IMR-90 (cell line): ENCODE measurements around the gene CNNM2. TPM values are rescaled to one million over a fixed set of nuclear protein-coding genes. Genes with fewer than 3 reads are reported as not detected.

Source experiments
- ATAC-seq: fragments of 200-7000 bp; cut with Tn5 transposase; 2 replicates; pipeline ENCODE4 v1.9.1; 2020; ENCODE audit warnings: low read depth, mild to moderate bottlenecking, moderate library complexity
- BruUV-seq: library from RNA; stranded (reverse); fragments of 400-500 nt; replicated peaks from 2 replicates; lab custom pipeline; 2021; lab: Mats Ljungman, UMichigan
- CTCF ChIA-PET: fragments of 300-600 bp; formaldehyde crosslinking; extraction: SDS; loops from one replicate; lab custom pipeline; 2021; ENCODE audit warnings: antibody characterized with exemption; lab: Yijun Ruan, JAX
- POLR2A ChIA-PET: fragments of 300-600 bp; sonication (Branson Sonifier 250); formaldehyde crosslinking; loops from one replicate; lab custom pipeline; 2022; ENCODE audit warnings: antibody characterized with exemption; ENCODE audit not compliant: unreplicated experiment; lab: Charles Lee
- DNase-seq: peaks from one replicate; pipeline ENCODE4 v3.0.0; 2013
- H2AFZ ChIP-seq: replicated peaks from 2 replicates; pipeline ENCODE3; 2013; ENCODE audit warnings: low read length, mild to moderate bottlenecking; ENCODE audit not compliant: poor library complexity
- H2AK5ac ChIP-seq: 2 replicates; pipeline ENCODE4 v1.6.1; 2013; ENCODE audit warnings: low read depth, low read length, inconsistent platforms
- H2AK9ac ChIP-seq: replicated peaks from 2 replicates; pipeline ENCODE3; 2013; ENCODE audit warnings: mild to moderate bottlenecking, low read depth, low read length, moderate library complexity; ENCODE audit not compliant: poor library complexity
- H2BK120ac ChIP-seq: 2 replicates; pipeline ENCODE4 v1.6.1; 2013; ENCODE audit warnings: low read depth, low read length, inconsistent platforms
- H2BK15ac ChIP-seq: 3 replicates; pipeline ENCODE4 v1.6.1; 2013; ENCODE audit warnings: low read depth, low read length, inconsistent platforms
- H2BK20ac ChIP-seq: 2 replicates; pipeline ENCODE4 v1.6.1; 2013; ENCODE audit warnings: low read depth, mild to moderate bottlenecking, inconsistent platforms, low read length, moderate library complexity
- H2BK5ac ChIP-seq: 2 replicates; pipeline ENCODE4 v1.6.1; 2013; ENCODE audit warnings: mild to moderate bottlenecking, low read depth, low read length, inconsistent platforms; ENCODE audit not compliant: poor library complexity, severe bottlenecking
- H3K14ac ChIP-seq: replicated peaks from 2 replicates; pipeline ENCODE4 v1.6.1; 2013; ENCODE audit warnings: low read depth, low read length, inconsistent platforms
- H3K18ac ChIP-seq: 2 replicates; pipeline ENCODE4 v1.6.1; 2013; ENCODE audit warnings: low read depth, low read length, control low read depth
- H3K23ac ChIP-seq: 2 replicates; pipeline ENCODE4 v1.6.1; 2013; ENCODE audit warnings: low read depth, low read length, inconsistent platforms
- H3K27ac ChIP-seq: 2 replicates; pipeline ENCODE4 v1.5.1; 2013; ENCODE audit warnings: mild to moderate bottlenecking, control low read depth, low read length; ENCODE audit not compliant: insufficient read depth
- H3K27me3 ChIP-seq: 2 replicates; pipeline ENCODE4 v1.6.1; 2013; ENCODE audit warnings: low read length; ENCODE audit not compliant: control insufficient read depth, insufficient read depth
- H3K36me3 ChIP-seq: 2 replicates; pipeline ENCODE4 v1.6.1; 2013; ENCODE audit warnings: low read length, mixed read lengths; ENCODE audit not compliant: control insufficient read depth, insufficient read depth
- H3K4ac ChIP-seq: 2 replicates; pipeline ENCODE4 v1.6.1; 2013; ENCODE audit warnings: low read depth, low read length, inconsistent platforms
- H3K4me1 ChIP-seq: 2 replicates; pipeline ENCODE4 v1.6.1; 2013; ENCODE audit warnings: low read length, mixed read lengths; ENCODE audit not compliant: control insufficient read depth, insufficient read depth
- H3K4me2 ChIP-seq: 2 replicates; pipeline ENCODE4 v1.6.1; 2013; ENCODE audit warnings: low read depth, mild to moderate bottlenecking, control low read depth, low read length, moderate library complexity
- H3K4me3 ChIP-seq: 2 replicates; pipeline ENCODE4 v1.5.1; 2013; ENCODE audit warnings: low read depth, mild to moderate bottlenecking, control low read depth, low read length, moderate library complexity; ENCODE audit not compliant: insufficient read depth
- H3K56ac ChIP-seq: 2 replicates; pipeline ENCODE4 v1.6.1; 2013; ENCODE audit warnings: low read length, inconsistent platforms; ENCODE audit not compliant: insufficient read depth; ENCODE audit errors: extremely low read depth
- H3K79me1 ChIP-seq, 2 experiments: 2 replicates each; pipeline ENCODE4 v1.6.1; 2013; ENCODE audit warnings: low read length in 2 of 2, inconsistent platforms in 1 of 2, low read depth in 1 of 2
- H3K9ac ChIP-seq: 2 replicates; pipeline ENCODE4 v1.6.1; 2013; ENCODE audit warnings: low read depth, low read length, control low read depth
- H3K9me1 ChIP-seq: 2 replicates; pipeline ENCODE4 v1.6.1; 2013; ENCODE audit warnings: low read length, inconsistent platforms; ENCODE audit not compliant: insufficient read depth
- H3K9me3 ChIP-seq: 2 replicates; pipeline ENCODE4 v1.6.1; 2013; ENCODE audit warnings: low read length; ENCODE audit not compliant: control insufficient read depth, insufficient read depth
- H4K20me1 ChIP-seq: 2 replicates; pipeline ENCODE4 v1.6.1; 2013; ENCODE audit warnings: low read length, inconsistent platforms; ENCODE audit not compliant: insufficient read depth
- H4K5ac ChIP-seq: 2 replicates; pipeline ENCODE4 v1.6.1; 2013; ENCODE audit warnings: mild to moderate bottlenecking, low read depth, low read length, control low read depth
- H4K8ac ChIP-seq, 2 experiments: 2 replicates each; pipeline ENCODE4 v1.6.1; 2013; ENCODE audit warnings: low read depth in 2 of 2, low read length in 2 of 2, control low read depth in 1 of 2, inconsistent platforms in 1 of 2
- H4K91ac ChIP-seq: 2 replicates; pipeline ENCODE4 v1.6.1; 2013; ENCODE audit warnings: low read depth, low read length, inconsistent platforms; ENCODE audit not compliant: insufficient read depth
- FOS ChIP-seq: fragments of 150-350 bp; IDR thresholded peaks from 2 replicates; pipeline ENCODE4 v1.6.1; 2016; ENCODE audit warnings: low read depth, low read length
- MXI1 ChIP-seq: IDR thresholded peaks from 2 replicates; pipeline ENCODE4 v1.6.1; 2012; ENCODE audit warnings: low read depth, mild to moderate bottlenecking, low read length, moderate library complexity, borderline replicate concordance
- POLR2A ChIP-seq: IDR thresholded peaks from 2 replicates; pipeline ENCODE4 v1.6.1; 2012; ENCODE audit warnings: mild to moderate bottlenecking, low read depth, low read length
- RAD21 ChIP-seq: IDR thresholded peaks from 2 replicates; pipeline ENCODE4 v1.6.1; 2012; ENCODE audit warnings: low read length, improper control_type of control experiment
- WGBS, 2 experiments: methylation state at CpG; one replicate each; pipeline versions ENCODE4 v1.1.5 to v1.1.7; 2013; ENCODE audit warnings: missing lambda C conversion rate in 2 of 2; ENCODE audit not compliant: insufficient read length in 1 of 2; ENCODE audit errors: extremely low coverage in 2 of 2; 5-methylcytosine and 5-hydroxymethylcytosine counted together
- dilution Hi-C: fragments of 300-500 bp; cut with HindIII; formaldehyde crosslinking; loops from one replicate; pipeline ENCODE4 v1.14.3; 2018; ENCODE audit warnings: low sequenced_read_pairs; ENCODE audit not compliant: unreplicated experiment
- in situ Hi-C: fragments of 300-500 bp; cut with MboI; formaldehyde crosslinking; loops from 3 replicates; pipeline ENCODE4 v1.14.3; 2019; ENCODE audit warnings: low sequenced_read_pairs, inconsistent platforms, mixed read lengths
- intact Hi-C: fragments of 100-400 bp; cut with micrococcal nuclease; formaldehyde crosslinking; loops from 2 replicates; pipeline ENCODE4 v1.10.0; 2022
- polyA plus RNA-seq, 3 experiments: library from polyadenylated mRNA; depleted of rRNA; stranded (reverse); fragments of >200 nt; gene quantifications; 2 replicates each; pipeline ENCODE4 v1.2.3, GENCODE V29; 2012; ENCODE audit warnings: low replicate concordance in 1 of 3
- total RNA-seq: library from RNA; depleted of rRNA; stranded (reverse); fragments of >200 nt; gene quantifications from 2 replicates; pipeline ENCODE4 v1.2.3, GENCODE V29; 2012
- TF ChIP-seq, protein P1 (sequence below): conservative IDR thresholded peaks from 2 replicates; pipeline ENCODE4 v1.5.1; 2012; ENCODE audit warnings: mild to moderate bottlenecking, low read depth, low read length, improper control_type of control experiment

The CNNM2 gene
- total and polyA plus RNA-seq, 2 of the 4 experiments (the other 2 are of a cell fraction): 4.7 to 5.6 TPM

- dilution Hi-C loops (no loop called here), in situ Hi-C loops (loop anchor here (5.0 kb wide), 1 partner anchor 241 kb away; no protein-coding TSS in a partner anchor), intact Hi-C loops (no loop called here)
- no peak overlapping the region for H2BK20ac ChIP-seq
- no peak overlapping the region for H2AK5ac ChIP-seq
- ChIA-PET CTCF (no interaction called here), POLR2A (no interaction called here)
- no peak overlapping the region for H4K91ac ChIP-seq
- no peak for TF ChIP-seq POLR2A
- TF ChIP-seq MXI1: no peak
- TF ChIP-seq FOS: no peak
- TF ChIP-seq, protein P1, sequence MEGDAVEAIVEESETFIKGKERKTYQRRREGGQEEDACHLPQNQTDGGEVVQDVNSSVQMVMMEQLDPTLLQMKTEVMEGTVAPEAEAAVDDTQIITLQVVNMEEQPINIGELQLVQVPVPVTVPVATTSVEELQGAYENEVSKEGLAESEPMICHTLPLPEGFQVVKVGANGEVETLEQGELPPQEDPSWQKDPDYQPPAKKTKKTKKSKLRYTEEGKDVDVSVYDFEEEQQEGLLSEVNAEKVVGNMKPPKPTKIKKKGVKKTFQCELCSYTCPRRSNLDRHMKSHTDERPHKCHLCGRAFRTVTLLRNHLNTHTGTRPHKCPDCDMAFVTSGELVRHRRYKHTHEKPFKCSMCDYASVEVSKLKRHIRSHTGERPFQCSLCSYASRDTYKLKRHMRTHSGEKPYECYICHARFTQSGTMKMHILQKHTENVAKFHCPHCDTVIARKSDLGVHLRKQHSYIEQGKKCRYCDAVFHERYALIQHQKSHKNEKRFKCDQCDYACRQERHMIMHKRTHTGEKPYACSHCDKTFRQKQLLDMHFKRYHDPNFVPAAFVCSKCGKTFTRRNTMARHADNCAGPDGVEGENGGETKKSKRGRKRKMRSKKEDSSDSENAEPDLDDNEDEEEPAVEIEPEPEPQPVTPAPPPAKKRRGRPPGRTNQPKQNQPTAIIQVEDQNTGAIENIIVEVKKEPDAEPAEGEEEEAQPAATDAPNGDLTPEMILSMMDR: no peak
- no peak for TF ChIP-seq RAD21
- WGBS, 2 experiments: no CpG with 5 or more reads among the region's 8 CpGs
- no peak overlapping the region for H3K27ac ChIP-seq
- H3K9me3 ChIP-seq: no peaks in the 10 kb centered on the region
- no peak overlapping the region for H2BK120ac ChIP-seq
- no peak overlapping the region for H4K8ac ChIP-seq
- ATAC-seq (no peak), DNase-seq (no peak)
- no peak overlapping the region for H2BK15ac ChIP-seq
- BruUV-seq: no TSS peak
- no peak overlapping the region for H3K56ac ChIP-seq
- H2AK9ac ChIP-seq: no peak overlapping the region
- H3K4me1 ChIP-seq: peaks cover 4% of the 10 kb centered on the region; the same call in 1 of the 2 replicates
- no peak overlapping the region for H3K14ac ChIP-seq
- H4K20me1 ChIP-seq: 0 out of 2 replicates have a peak, but pooled peaks cover 5% of the 10 kb centered on the region
- no peak overlapping the region for H3K4ac ChIP-seq
- peaks cover 8 to 26% of the 10 kb centered on the region in 2 experiments; a peak in 3 of 4 replicates for H3K79me1 ChIP-seq
- H3K4me2 ChIP-seq: no peak overlapping the region
- no peak overlapping the region for H2AFZ ChIP-seq
- H3K36me3 ChIP-seq: peaks cover 35% of the 10 kb centered on the region
- H3K9ac ChIP-seq: no peak overlapping the region
- no peak overlapping the region for H3K4me3 ChIP-seq
- peaks cover 4% of the 10 kb centered on the region; the same call in 1 of the 2 replicates for H3K9me1 ChIP-seq
- no peak overlapping the region for H2BK5ac ChIP-seq
- H3K18ac ChIP-seq: no peak overlapping the region
- H3K23ac ChIP-seq: no peak overlapping the region
- no peak overlapping the region for H4K5ac ChIP-seq
- H3K27me3 ChIP-seq: no peaks in the 10 kb centered on the region
Measured at GRCh38 chr10:103072891-103073290, 154.8 kb downstream of the CNNM2 start.
